Measurements from ENCODE around the gene MCTP1. TPM values are rescaled to one million over a fixed set of nuclear protein-coding genes. Genes with fewer than 3 reads are reported as not detected.

MCTP1 gene
- total and polyA plus RNA-seq, 10 of the 15 experiments (the other 5 are each of a cell fraction or from before 2014, with no cell fraction given): 12.6 to 45.9 (median 18.8) TPM

DNA sequence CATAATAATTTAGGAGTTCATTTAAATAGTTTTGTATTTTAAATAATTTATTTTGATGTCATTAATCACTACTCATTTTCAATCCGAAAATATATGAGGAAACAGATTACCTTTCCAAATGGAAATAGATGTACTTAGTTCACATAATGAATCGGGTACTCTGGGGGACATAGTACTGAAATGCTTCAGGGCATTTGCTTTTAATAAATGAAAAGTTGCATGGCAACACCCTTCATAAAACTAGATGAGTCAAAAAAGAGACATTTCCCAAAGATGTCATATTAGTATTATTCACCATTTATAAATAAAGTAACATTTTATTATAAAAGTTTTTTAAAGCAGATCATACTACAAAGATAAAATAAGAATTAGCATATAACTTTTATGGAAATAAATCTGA, 177.8 kb downstream of the MCTP1 start (continued):
- TF ChIP-seq NBN (IDR thresholded peaks at IDR 0.05): no peak
- TF ChIP-seq, protein P1, sequence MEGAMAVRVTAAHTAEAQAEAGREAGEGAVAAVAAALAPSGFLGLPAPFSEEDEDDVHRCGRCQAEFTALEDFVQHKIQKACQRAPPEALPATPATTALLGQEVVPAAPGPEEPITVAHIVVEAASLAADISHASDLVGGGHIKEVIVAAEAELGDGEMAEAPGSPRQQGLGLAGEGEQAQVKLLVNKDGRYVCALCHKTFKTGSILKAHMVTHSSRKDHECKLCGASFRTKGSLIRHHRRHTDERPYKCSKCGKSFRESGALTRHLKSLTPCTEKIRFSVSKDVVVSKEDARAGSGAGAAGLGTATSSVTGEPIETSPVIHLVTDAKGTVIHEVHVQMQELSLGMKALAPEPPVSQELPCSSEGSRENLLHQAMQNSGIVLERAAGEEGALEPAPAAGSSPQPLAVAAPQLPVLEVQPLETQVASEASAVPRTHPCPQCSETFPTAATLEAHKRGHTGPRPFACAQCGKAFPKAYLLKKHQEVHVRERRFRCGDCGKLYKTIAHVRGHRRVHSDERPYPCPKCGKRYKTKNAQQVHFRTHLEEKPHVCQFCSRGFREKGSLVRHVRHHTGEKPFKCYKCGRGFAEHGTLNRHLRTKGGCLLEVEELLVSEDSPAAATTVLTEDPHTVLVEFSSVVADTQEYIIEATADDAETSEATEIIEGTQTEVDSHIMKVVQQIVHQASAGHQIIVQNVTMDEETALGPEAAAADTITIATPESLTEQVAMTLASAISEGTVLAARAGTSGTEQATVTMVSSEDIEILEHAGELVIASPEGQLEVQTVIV (IDR thresholded peaks at IDR 0.05; ENCODE audit: borderline replicate concordance, partially characterized antibody): no peak

DNA sequence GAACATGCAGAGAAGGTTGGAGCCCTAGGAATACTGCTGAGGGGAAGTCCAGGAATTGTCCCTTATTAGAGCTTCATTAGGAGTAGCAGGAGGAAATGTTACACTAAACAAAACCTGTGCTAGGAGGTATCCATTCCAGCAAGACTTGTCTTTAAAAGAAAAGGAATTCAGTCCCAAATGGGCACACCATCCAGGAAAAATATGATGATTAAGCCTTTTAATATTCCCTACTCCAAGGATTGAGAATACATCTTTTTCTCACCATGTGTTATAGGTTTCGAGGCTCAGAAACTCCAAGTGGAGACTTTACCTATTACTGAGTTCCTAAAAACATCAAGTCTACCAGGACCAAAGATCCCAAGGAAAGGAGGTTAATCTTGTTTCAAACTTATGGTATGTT, 179.3 kb downstream of the MCTP1 start:
- DNase-seq (ENCODE audit: low read depth, low spot score) (no peak), FAIRE-seq (no peak), ATAC-seq (no peak)
- BruUV-seq (replicated peaks): no TSS peak
- TF ChIP-seq STAT3 (IDR thresholded peaks at IDR 0.05; ENCODE audit: low read depth, low read length): no peak
- TF ChIP-seq, protein P2, sequence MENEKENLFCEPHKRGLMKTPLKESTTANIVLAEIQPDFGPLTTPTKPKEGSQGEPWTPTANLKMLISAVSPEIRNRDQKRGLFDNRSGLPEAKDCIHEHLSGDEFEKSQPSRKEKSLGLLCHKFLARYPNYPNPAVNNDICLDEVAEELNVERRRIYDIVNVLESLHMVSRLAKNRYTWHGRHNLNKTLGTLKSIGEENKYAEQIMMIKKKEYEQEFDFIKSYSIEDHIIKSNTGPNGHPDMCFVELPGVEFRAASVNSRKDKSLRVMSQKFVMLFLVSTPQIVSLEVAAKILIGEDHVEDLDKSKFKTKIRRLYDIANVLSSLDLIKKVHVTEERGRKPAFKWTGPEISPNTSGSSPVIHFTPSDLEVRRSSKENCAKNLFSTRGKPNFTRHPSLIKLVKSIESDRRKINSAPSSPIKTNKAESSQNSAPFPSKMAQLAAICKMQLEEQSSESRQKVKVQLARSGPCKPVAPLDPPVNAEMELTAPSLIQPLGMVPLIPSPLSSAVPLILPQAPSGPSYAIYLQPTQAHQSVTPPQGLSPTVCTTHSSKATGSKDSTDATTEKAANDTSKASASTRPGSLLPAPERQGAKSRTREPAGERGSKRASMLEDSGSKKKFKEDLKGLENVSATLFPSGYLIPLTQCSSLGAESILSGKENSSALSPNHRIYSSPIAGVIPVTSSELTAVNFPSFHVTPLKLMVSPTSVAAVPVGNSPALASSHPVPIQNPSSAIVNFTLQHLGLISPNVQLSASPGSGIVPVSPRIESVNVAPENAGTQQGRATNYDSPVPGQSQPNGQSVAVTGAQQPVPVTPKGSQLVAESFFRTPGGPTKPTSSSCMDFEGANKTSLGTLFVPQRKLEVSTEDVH (IDR thresholded peaks at IDR 0.05; ENCODE audit: low read depth, partially characterized antibody): no peak
- TF ChIP-seq SRF (IDR thresholded peaks at IDR 0.05; ENCODE audit: low read depth in 2 of 2, low read length in 2 of 2): no peak
- no peak for TF ChIP-seq KDM1A (IDR thresholded peaks at IDR 0.05; ENCODE audit: borderline replicate concordance)
- no peak for TF ChIP-seq EED (IDR thresholded peaks at IDR 0.05; ENCODE audit: low read depth)
- TF ChIP-seq MEF2A (IDR thresholded peaks at IDR 0.05; ENCODE audit: insufficient read depth, low read depth, low read length): no peak
- no peak for TF ChIP-seq NFYB (IDR thresholded peaks at IDR 0.05; ENCODE audit: insufficient read depth, low read depth, low read length)
- TF ChIP-seq WRNIP1 (IDR thresholded peaks at IDR 0.05; ENCODE audit: borderline replicate concordance, low read depth, low read length): no peak
- no peak for TF ChIP-seq PAX8 (IDR thresholded peaks at IDR 0.05)
- no peak for TF ChIP-seq IKZF2 (IDR thresholded peaks at IDR 0.05)
- no peak for TF ChIP-seq ZNF24 (IDR thresholded peaks at IDR 0.05)
- TF ChIP-seq SREBF1 (IDR thresholded peaks at IDR 0.05; ENCODE audit: low read length): no peak
- no peak for TF ChIP-seq HDGF (IDR thresholded peaks at IDR 0.05)
- TF ChIP-seq NBN (IDR thresholded peaks at IDR 0.05): no peak
- Histone ChIP-seq H3K4me3 (no peak overlapping the region), H3K27ac (ENCODE audit: control insufficient read depth, insufficient read depth) (no peak overlapping the region), H2AFZ (ENCODE audit: control insufficient read depth, low read depth, low read length) (no peak overlapping the region), H3K9ac (ENCODE audit: control insufficient read depth, insufficient read depth, low read length) (no peak overlapping the region), H3K27me3 (replicated peaks in 1 of 2; ENCODE audit: control insufficient read depth in 2 of 2, insufficient read depth in 2 of 2, low read length in 1 of 2) (no peaks in the 10 kb centered on the region), H4K20me1 (ENCODE audit: control insufficient read depth, insufficient read depth) (no peaks in the 10 kb centered on the region), H3K4me2 (ENCODE audit: control insufficient read depth, insufficient read depth) (no peak overlapping the region), H3K36me3 (ENCODE audit: control insufficient read depth in 2 of 2, insufficient read depth in 2 of 2, low read length in 1 of 2) (no peaks in the 10 kb centered on the region), H3K79me2 (ENCODE audit: control insufficient read depth, insufficient read depth, low read length) (no peaks in the 10 kb centered on the region), H3K4me1 (ENCODE audit: control insufficient read depth, insufficient read depth, low read length) (no peaks in the 10 kb centered on the region), H3K9me3 (replicated peaks; ENCODE audit: control insufficient read depth, insufficient read depth, low read length) (no peaks in the 10 kb centered on the region)
- intact Hi-C loops (cut with micrococcal nuclease; ENCODE audit: unreplicated experiment): no loop called here
- ChIA-PET SMC1A (ENCODE audit: uncharacterized antibody, unreplicated experiment) (interaction anchor here (1.0 to 2.5 kb wide), 7 partner anchors 16 to 138 kb away, joined by 3 to 8 read pairs (median 4); no protein-coding TSS in a partner anchor), POLR2A (no interaction called here), CTCF (no interaction called here), RAD21 (ENCODE audit: unreplicated experiment) (interaction anchor here (1.1 kb wide), 1 partner anchor 25 kb away, joined by 3 read pairs; no protein-coding TSS in a partner anchor)
- 0% methylated on average over 1 of the region's 1 CpG for WGBS (ENCODE audit: insufficient coverage, insufficient replicate concordance, low lambda C conversion rate, missing lambda C conversion rate)
- in situ Hi-C loops (cut with MboI): no loop called here

Data from GM12878 (cell line).